ENCODE results near the gene PPP1R13B.

The PPP1R13B gene

GRCh38 chr14:103818422-103818821, 29.0 kb downstream of the PPP1R13B start:
- Histone ChIP-seq H3K4me3 (ENCODE audit: low read depth, low read length) (no peak overlapping the region), H3K36me3 (ENCODE audit: control insufficient read depth in 2 of 2, insufficient read depth in 1 of 2, low read length in 2 of 2) (no peaks in the 10 kb centered on the region; a peak in 1 of 3 replicates), H3K4me1 (ENCODE audit: control insufficient read depth, insufficient read depth, low read length) (peaks cover 39% of the 10 kb centered on the region), H3K9me3 (ENCODE audit: control insufficient read depth, insufficient read depth, low read depth, low read length) (no peaks in the 10 kb centered on the region), H3K27ac (ENCODE audit: extremely low read depth, low read depth, low read length) (no peak overlapping the region)
- TF ChIP-seq ZNF664 (tag by site-specific recombination; IDR thresholded peaks at IDR 0.05) (peak; percentile 81), SALL2 (tag by site-specific recombination; IDR thresholded peaks at IDR 0.05; ENCODE audit: borderline replicate concordance) (no peak)
- ChIA-PET CTCF (interaction anchor here (2.7 kb wide), 1 partner anchor 82 kb away, joined by 15 read pairs; no protein-coding TSS in a partner anchor), POLR2A (no interaction called here)

- Histone ChIP-seq H3K27ac (ENCODE audit: extremely low read depth, low read depth, low read length) (no peak overlapping the region), H3K4me3 (ENCODE audit: low read depth, low read length) (no peak overlapping the region), H3K4me1 (ENCODE audit: control insufficient read depth, insufficient read depth, low read length) (peaks cover 39% of the 10 kb centered on the region), H3K9me3 (ENCODE audit: control insufficient read depth, insufficient read depth, low read depth, low read length) (no peaks in the 10 kb centered on the region), H3K36me3 (ENCODE audit: control insufficient read depth in 2 of 2, insufficient read depth in 1 of 2, low read length in 2 of 2) (no peaks in the 10 kb centered on the region; a peak in 1 of 3 replicates)
- no peak for TF ChIP-seq PATZ1 (tag by site-specific recombination; IDR thresholded peaks at IDR 0.05)
- TF ChIP-seq ZNF311 (tag by site-specific recombination; IDR thresholded peaks at IDR 0.05; ENCODE audit: borderline replicate concordance), result no peak
- TF ChIP-seq ZNF148 (tag by site-specific recombination; IDR thresholded peaks at IDR 0.05; ENCODE audit: borderline replicate concordance), result no peak
- TF ChIP-seq ZNF768 (tag by site-specific recombination; IDR thresholded peaks at IDR 0.05), result no peak
- TF ChIP-seq CTCF (tag by site-specific recombination; IDR thresholded peaks at IDR 0.05), result no peak
- TF ChIP-seq SP3 (tag by site-specific recombination; IDR thresholded peaks at IDR 0.05), result no peak
- no peak for TF ChIP-seq RBAK (tag by site-specific recombination; IDR thresholded peaks at IDR 0.05)
- no peak for TF ChIP-seq ZNF426 (tag by site-specific recombination; IDR thresholded peaks at IDR 0.05)
- TF ChIP-seq ZNF624 (tag by site-specific recombination; IDR thresholded peaks at IDR 0.05), result no peak
- no peak for TF ChIP-seq ZNF580 (tag by site-specific recombination; IDR thresholded peaks at IDR 0.05)
- POLR2A ChIA-PET, result no interaction called here
- CTCF ChIA-PET, result interaction anchor here (0.6 to 1.7 kb wide), 5 partner anchors 9 to 425 kb away, joined by 3 to 9 read pairs (median 6); no protein-coding TSS in a partner anchor
Measured at GRCh38 chr14:103817595-103817994, 29.8 kb downstream of the PPP1R13B start.

- ChIA-PET CTCF (interaction anchor here (0.6 to 1.7 kb wide), 8 partner anchors 9 to 424 kb away, joined by 3 to 9 read pairs (median 4); no protein-coding TSS in a partner anchor), POLR2A (interaction anchor here (0.6 kb wide), 2 partner anchors 57 to 61 kb away, joined by 3 read pairs; no protein-coding TSS in a partner anchor)
- Histone ChIP-seq H3K9me3 (ENCODE audit: control insufficient read depth, insufficient read depth, low read depth, low read length) (no peaks in the 10 kb centered on the region), H3K27ac (ENCODE audit: extremely low read depth, low read depth, low read length) (no peak overlapping the region), H3K4me1 (ENCODE audit: control insufficient read depth, insufficient read depth, low read length) (peaks cover 39% of the 10 kb centered on the region), H3K4me3 (ENCODE audit: low read depth, low read length) (no peak overlapping the region), H3K36me3 (ENCODE audit: control insufficient read depth in 2 of 2, insufficient read depth in 1 of 2, low read length in 2 of 2) (no peaks in the 10 kb centered on the region; a peak in 1 of 3 replicates)
- TF ChIP-seq ZBTB7A (tag by site-specific recombination; IDR thresholded peaks at IDR 0.05; ENCODE audit: low read depth) (no peak), ZEB2 (tag by site-specific recombination; IDR thresholded peaks at IDR 0.05) (0 out of 2 replicates have a peak, but pooled peaks have one; percentile 39), PRDM6 (tag by site-specific recombination; IDR thresholded peaks at IDR 0.05) (peak; percentile 69), BCL11B (tag by site-specific recombination; IDR thresholded peaks at IDR 0.05; ENCODE audit: low read depth) (no peak), ZFP69B (tag by site-specific recombination; IDR thresholded peaks at IDR 0.05) (no peak), ZNF239 (tag by site-specific recombination; IDR thresholded peaks at IDR 0.05) (no peak), ZNF311 (tag by site-specific recombination; IDR thresholded peaks at IDR 0.05; ENCODE audit: borderline replicate concordance) (no peak), TRIM28 (IDR thresholded peaks at IDR 0.05; ENCODE audit: borderline replicate concordance, low read length) (0 out of 2 replicates have a peak, but pooled peaks have one; percentile 21), GLI4 (tag by site-specific recombination; IDR thresholded peaks at IDR 0.05) (no peak), ZNF10 (tag by site-specific recombination; IDR thresholded peaks at IDR 0.05) (no peak), REPIN1 (tag by site-specific recombination; IDR thresholded peaks at IDR 0.05; ENCODE audit: low read depth) (no peak), GLI2 (tag by site-specific recombination; IDR thresholded peaks at IDR 0.05; ENCODE audit: borderline replicate concordance, low read depth) (no peak), PRDM1 (tag by site-specific recombination; IDR thresholded peaks at IDR 0.05) (peak; percentile 71)
Measured at GRCh38 chr14:103816991-103817390, 30.4 kb downstream of the PPP1R13B start.

Data from HEK293 (cell line).